Astrocyte (in vitro differentiated cells and primary cell): Measurements from ENCODE around the gene PLCH2. TPM values are rescaled to one million over a fixed set of nuclear protein-coding genes. Genes with fewer than 3 reads are reported as not detected.

ENCODE experiments used
- DNase-seq: peaks from one replicate; pipeline ENCODE4 v3.0.0-alpha.2; 2010; ENCODE audit warnings: low read depth
- FAIRE-seq: peaks from 2 replicates; lab custom pipeline; 2011; peaks lifted over from hg19 to GRCh38; lab: Jason Lieb, UNC
- H2AFZ ChIP-seq: 2 replicates; pipeline ENCODE4 v1.6.0; 2012; ENCODE audit warnings: low read depth, low read length, inconsistent platforms
- H3K27ac ChIP-seq: 2 replicates; pipeline ENCODE4 v1.5.1; 2011; ENCODE audit warnings: low read depth, low read length, inconsistent platforms
- H3K27me3 ChIP-seq: 2 replicates; pipeline ENCODE4 v1.6.0; 2011; ENCODE audit warnings: low read length, inconsistent platforms; ENCODE audit not compliant: insufficient read depth
- H3K36me3 ChIP-seq: 2 replicates; pipeline ENCODE4 v1.5.1; 2011; ENCODE audit warnings: low read length, inconsistent platforms; ENCODE audit not compliant: insufficient read depth
- H3K4me1 ChIP-seq: 2 replicates; pipeline ENCODE4 v1.5.1; 2011; ENCODE audit warnings: low read length, inconsistent platforms; ENCODE audit not compliant: insufficient read depth
- H3K4me2 ChIP-seq: 2 replicates; pipeline ENCODE4 v1.6.0; 2012; ENCODE audit warnings: low read length, inconsistent platforms
- H3K4me3 ChIP-seq: 2 replicates; pipeline ENCODE4 v1.5.1; 2011; ENCODE audit warnings: low read depth, mild to moderate bottlenecking, low read length, inconsistent platforms; ENCODE audit not compliant: insufficient read depth
- H3K79me2 ChIP-seq: 2 replicates; pipeline ENCODE4 v1.6.0; 2012; ENCODE audit warnings: mild to moderate bottlenecking, low read length, inconsistent platforms; ENCODE audit not compliant: insufficient read depth
- H3K9ac ChIP-seq: 2 replicates; pipeline ENCODE4 v1.6.0; 2012; ENCODE audit warnings: mild to moderate bottlenecking, low read length, inconsistent platforms
- H3K9me3 ChIP-seq: 2 replicates; pipeline ENCODE4 v1.5.1; 2012; ENCODE audit warnings: low read depth, mild to moderate bottlenecking, low read length, inconsistent platforms; ENCODE audit not compliant: insufficient read depth
- H4K20me1 ChIP-seq: 2 replicates; pipeline ENCODE4 v1.6.0; 2012; ENCODE audit warnings: low read length, inconsistent platforms; ENCODE audit not compliant: insufficient read depth
- H3K27ac Mint-ChIP-seq: one replicate; pipeline ENCODE4 v1.8.0; 2021; ENCODE audit warnings: mild to moderate bottlenecking, mixed read lengths; ENCODE audit not compliant: unreplicated experiment
- H3K27me3 Mint-ChIP-seq: one replicate; pipeline ENCODE4 v1.8.0; 2021; ENCODE audit warnings: low read depth, mixed read lengths; ENCODE audit not compliant: unreplicated experiment
- H3K36me3 Mint-ChIP-seq: one replicate; pipeline ENCODE4 v1.8.0; 2021; ENCODE audit warnings: low read depth, mixed read lengths; ENCODE audit not compliant: unreplicated experiment
- H3K4me1 Mint-ChIP-seq: one replicate; pipeline ENCODE4 v1.8.0; 2021; ENCODE audit warnings: low read depth, mixed read lengths; ENCODE audit not compliant: unreplicated experiment
- H3K4me3 Mint-ChIP-seq: one replicate; pipeline ENCODE4 v1.8.0; 2021; ENCODE audit warnings: mild to moderate bottlenecking, moderate library complexity, mixed read lengths; ENCODE audit not compliant: unreplicated experiment
- H3K9me3 Mint-ChIP-seq: one replicate; pipeline ENCODE4 v1.8.0; 2021; ENCODE audit warnings: mild to moderate bottlenecking, mixed read lengths; ENCODE audit not compliant: unreplicated experiment
- CTCF ChIP-seq: IDR thresholded peaks from 2 replicates; pipeline ENCODE4 v1.5.1; 2011; ENCODE audit warnings: low read depth, mild to moderate bottlenecking, inconsistent platforms, low read length, moderate library complexity; ENCODE audit not compliant: insufficient read depth
- EZH2 ChIP-seq: IDR thresholded peaks from 2 replicates; pipeline ENCODE4 v1.6.1; 2012; ENCODE audit warnings: mild to moderate bottlenecking, low read length, inconsistent platforms; ENCODE audit not compliant: insufficient read depth
- total RNA-seq: library from RNA; stranded (reverse); gene quantifications from 2 replicates; pipeline ENCODE4 v1.2.1, GENCODE V29; 2021

The PLCH2 gene
- total RNA-seq, 1 donor from 2014 or later = 2.0 TPM

GRCh38 chr1:2533365-2533764, 57.3 kb downstream of the PLCH2 start:
- H3K27ac Mint-ChIP-seq = no peak overlapping the region
- Histone ChIP-seq H3K9me3 (no peaks in the 10 kb centered on the region), H3K4me2 (peak overlapping the region; percentile 71), H3K4me3 (no peak overlapping the region), H4K20me1 (no peaks in the 10 kb centered on the region), H3K9ac (peak overlapping the region; percentile 15), H3K4me1 (peaks cover 40% of the 10 kb centered on the region), H3K79me2 (no peaks in the 10 kb centered on the region), H3K36me3 (no peaks in the 10 kb centered on the region), H3K27ac (peak overlapping the region; percentile 21), H2AFZ (no peak overlapping the region), H3K27me3 (peaks cover 6% of the 10 kb centered on the region)
- TF ChIP-seq EZH2 = no peak
- TF ChIP-seq CTCF = no peak
- peaks cover 10% of the 10 kb centered on the region for H3K4me1 Mint-ChIP-seq
- DNase-seq (peak; percentile 58), FAIRE-seq (peak; percentile 50)
- peaks cover 42% of the 10 kb centered on the region for H3K27me3 Mint-ChIP-seq
- H3K9me3 Mint-ChIP-seq = no peaks in the 10 kb centered on the region
- no peaks in the 10 kb centered on the region for H3K36me3 Mint-ChIP-seq
- no peak overlapping the region for H3K4me3 Mint-ChIP-seq

- no peak for DNase-seq
- no peak overlapping the region for H3K9ac ChIP-seq
- H3K79me2 ChIP-seq = no peaks in the 10 kb centered on the region
- H3K27me3 Mint-ChIP-seq = peaks cover 46% of the 10 kb centered on the region
- H3K4me3 ChIP-seq = no peak overlapping the region
- H3K4me3 Mint-ChIP-seq = no peak overlapping the region
- peak overlapping the region; percentile 72 for H3K4me2 ChIP-seq
- H3K27me3 ChIP-seq = peaks cover 6% of the 10 kb centered on the region
- H3K4me1 ChIP-seq = peaks cover 40% of the 10 kb centered on the region
- peaks cover 10% of the 10 kb centered on the region for H3K4me1 Mint-ChIP-seq
- no peaks in the 10 kb centered on the region for H3K9me3 Mint-ChIP-seq
- H2AFZ ChIP-seq = no peak overlapping the region
- H4K20me1 ChIP-seq = no peaks in the 10 kb centered on the region
- H3K9me3 ChIP-seq = no peaks in the 10 kb centered on the region
- TF ChIP-seq CTCF (no peak), EZH2 (no peak)
- H3K27ac ChIP-seq = no peak overlapping the region
- H3K36me3 Mint-ChIP-seq = no peaks in the 10 kb centered on the region
- FAIRE-seq = no peak
- no peaks in the 10 kb centered on the region for H3K36me3 ChIP-seq
- H3K27ac Mint-ChIP-seq = no peak overlapping the region
Observed at GRCh38 chr1:2534315-2534686, 58.2 kb downstream of the PLCH2 start.

- Mint-ChIP-seq H3K9me3 (no peaks in the 10 kb centered on the region), H3K27ac (no peak overlapping the region), H3K4me1 (peaks cover 10% of the 10 kb centered on the region), H3K4me3 (peak overlapping the region; percentile 50), H3K36me3 (no peaks in the 10 kb centered on the region), H3K27me3 (peaks cover 46% of the 10 kb centered on the region)
- Histone ChIP-seq H3K27ac (no peak overlapping the region), H3K9ac (no peak overlapping the region), H4K20me1 (no peaks in the 10 kb centered on the region), H3K27me3 (peaks cover 6% of the 10 kb centered on the region), H3K4me1 (peaks cover 38% of the 10 kb centered on the region), H3K4me3 (no peak overlapping the region), H3K9me3 (no peaks in the 10 kb centered on the region), H3K36me3 (no peaks in the 10 kb centered on the region), H3K79me2 (no peaks in the 10 kb centered on the region), H2AFZ (no peak overlapping the region), H3K4me2 (peak overlapping the region; percentile 72)
- DNase-seq = peak; percentile 48
- no peak for FAIRE-seq
- TF ChIP-seq EZH2 (no peak), CTCF (no peak)
Observed at GRCh38 chr1:2534687-2535441, 58.8 kb downstream of the PLCH2 start.
